BE2C (cell line): ENCODE results near the gene USH1C.

ENCODE experiments used
- DNase-seq: peaks from one replicate; pipeline ENCODE4 v3.0.0-alpha.2; 2020
- H3K27me3 ChIP-seq: fragments of 250-450 bp; sonication (Bioruptor Pico); 2 replicates; pipeline ENCODE4 v1.5.1; 2020; ENCODE audit warnings: mild to moderate bottlenecking
- H3K36me3 ChIP-seq: fragments of 250-450 bp; sonication (Bioruptor Pico); 2 replicates; pipeline ENCODE4 v1.5.1; 2020; ENCODE audit warnings: mild to moderate bottlenecking
- H3K4me1 ChIP-seq: fragments of 250-450 bp; sonication (Bioruptor Pico); 2 replicates; pipeline ENCODE4 v1.5.1; 2020
- H3K4me3 ChIP-seq: 2 replicates; pipeline ENCODE4 v1.5.1; 2011; ENCODE audit warnings: low read depth, low read length
- H3K9me3 ChIP-seq: fragments of 250-450 bp; sonication (Bioruptor Pico); 2 replicates; pipeline ENCODE4 v1.5.1; 2020
- CTCF ChIP-seq: IDR thresholded peaks from 2 replicates; pipeline ENCODE4 v1.5.1; 2012; ENCODE audit warnings: mild to moderate bottlenecking, low read depth, low read length

USH1C gene

GRCh38 chr11:17532784-17533183 lies 11.4 kb downstream of the USH1C start:
- H3K36me3 ChIP-seq, result no peaks in the 10 kb centered on the region
- DNase-seq, result no peak
- no peaks in the 10 kb centered on the region for H3K27me3 ChIP-seq
- H3K9me3 ChIP-seq, result no peaks in the 10 kb centered on the region
- no peaks in the 10 kb centered on the region for H3K4me1 ChIP-seq
- no peak overlapping the region for H3K4me3 ChIP-seq
- no peak for TF ChIP-seq CTCF

GRCh38 chr11:17531636-17532113 lies 12.5 kb downstream of the USH1C start:
- no peak overlapping the region for H3K4me3 ChIP-seq
- no peaks in the 10 kb centered on the region for H3K36me3 ChIP-seq
- TF ChIP-seq CTCF, result no peak
- H3K27me3 ChIP-seq, result no peaks in the 10 kb centered on the region
- no peak for DNase-seq
- H3K4me1 ChIP-seq, result no peaks in the 10 kb centered on the region
- no peaks in the 10 kb centered on the region for H3K9me3 ChIP-seq

DNA sequence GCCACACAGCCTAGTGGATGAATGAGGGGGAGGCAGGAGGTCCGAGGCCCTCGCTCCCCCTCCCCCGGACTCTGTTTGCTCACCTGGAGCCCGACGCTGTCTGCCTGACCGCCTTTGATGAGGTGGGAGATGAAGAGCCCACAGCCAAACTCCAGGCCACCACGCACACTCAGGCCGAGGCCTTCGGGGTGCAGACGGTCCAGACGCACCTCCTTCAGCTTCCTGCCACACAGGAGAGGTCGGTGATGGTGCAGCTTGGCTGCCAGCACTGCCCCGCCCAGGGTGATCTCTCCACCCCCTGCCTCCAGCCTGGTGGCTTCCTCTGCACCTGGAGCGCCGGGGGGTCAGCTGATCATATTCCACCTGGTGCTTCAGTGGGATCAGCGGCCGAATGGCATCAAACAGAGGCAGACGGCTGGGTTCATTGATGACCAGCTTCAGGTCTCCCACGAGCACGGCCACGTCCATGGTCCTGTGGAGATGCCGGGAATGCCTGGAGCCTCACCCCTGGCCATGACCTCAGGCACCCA lies 13.1 kb downstream of the USH1C start:
- no peak for DNase-seq
- Histone ChIP-seq H3K9me3 (no peaks in the 10 kb centered on the region), H3K36me3 (no peaks in the 10 kb centered on the region)

GRCh38 chr11:17529844-17530185 lies 14.4 kb downstream of the USH1C start:
- no peaks in the 10 kb centered on the region for H3K9me3 ChIP-seq
- DNase-seq, result no peak
- H3K4me1 ChIP-seq, result no peaks in the 10 kb centered on the region
- H3K4me3 ChIP-seq, result no peak overlapping the region
- no peaks in the 10 kb centered on the region for H3K27me3 ChIP-seq
- no peak for TF ChIP-seq CTCF
- no peaks in the 10 kb centered on the region for H3K36me3 ChIP-seq

More for the DNA sequence above, 13.1 kb downstream of the USH1C start:
- no peak for TF ChIP-seq CTCF
- Histone ChIP-seq H3K27me3 (no peaks in the 10 kb centered on the region), H3K4me1 (no peaks in the 10 kb centered on the region), H3K4me3 (no peak overlapping the region)

GRCh38 chr11:17528906-17529843 lies 15.0 kb downstream of the USH1C start:
- no peaks in the 10 kb centered on the region for H3K9me3 ChIP-seq
- H3K36me3 ChIP-seq, result no peaks in the 10 kb centered on the region
- no peak for DNase-seq
- TF ChIP-seq CTCF, result no peak
- H3K4me3 ChIP-seq, result no peak overlapping the region
- H3K27me3 ChIP-seq, result no peaks in the 10 kb centered on the region
- no peaks in the 10 kb centered on the region for H3K4me1 ChIP-seq

DNA sequence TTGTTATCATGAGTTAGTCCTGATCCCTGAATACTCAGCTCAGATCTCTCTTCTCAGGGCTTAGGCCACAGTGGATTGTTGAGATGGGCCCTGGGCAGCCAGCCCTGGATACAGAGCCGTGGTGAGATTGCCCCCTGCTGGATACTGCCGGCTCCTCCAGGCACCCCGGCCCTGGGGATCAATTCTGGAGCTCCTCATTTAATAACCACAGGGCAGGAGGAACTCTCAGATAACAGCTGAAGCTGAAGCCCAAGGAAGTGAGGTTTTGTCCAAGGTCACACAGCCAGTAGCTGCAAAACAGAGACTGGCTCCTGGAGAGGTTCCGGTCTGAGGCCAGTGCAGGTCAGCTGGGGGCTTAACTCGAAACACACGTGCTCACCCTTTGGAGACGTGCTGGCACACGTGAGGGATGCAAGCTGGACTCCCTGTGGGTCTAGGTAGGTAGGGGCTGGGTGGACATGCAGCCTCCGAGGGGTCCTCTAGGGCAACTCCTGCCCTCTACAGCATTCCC lies 16.0 kb downstream of the USH1C start:
- no peaks in the 10 kb centered on the region for H3K4me1 ChIP-seq
- TF ChIP-seq CTCF, result peak; percentile 66
- H3K9me3 ChIP-seq, result no peaks in the 10 kb centered on the region
- no peaks in the 10 kb centered on the region for H3K36me3 ChIP-seq
- peak; percentile 60 for DNase-seq
- no peak overlapping the region for H3K4me3 ChIP-seq
- no peaks in the 10 kb centered on the region for H3K27me3 ChIP-seq
